Kidney epithelial cell (primary cell): ENCODE results near the gene MAP3K3. TPM values are rescaled to one million over a fixed set of nuclear protein-coding genes. Genes with fewer than 3 reads are reported as not detected.

Experiments used
- DNase-seq: peaks from one replicate; pipeline ENCODE4 v3.0.0-alpha.2; 2010; ENCODE audit warnings: low read depth
- H3K27me3 ChIP-seq: 2 replicates; pipeline ENCODE4 v1.6.0; 2011; ENCODE audit warnings: low read length; ENCODE audit not compliant: control insufficient read depth, insufficient read depth
- H3K36me3 ChIP-seq: 2 replicates; pipeline ENCODE4 v1.5.1; 2011; ENCODE audit warnings: low read length; ENCODE audit not compliant: control insufficient read depth, insufficient read depth
- H3K4me3 ChIP-seq: 2 replicates; pipeline ENCODE4 v1.5.1; 2011; ENCODE audit warnings: low read depth, mild to moderate bottlenecking, control low read depth, low read length
- total RNA-seq: library from RNA; depleted of rRNA; stranded (reverse); fragments of >200 nt; gene quantifications from 2 replicates; pipeline ENCODE4 v1.2.3, GENCODE V29; 2015
- TF ChIP-seq, protein P1 (sequence below): IDR thresholded peaks from 2 replicates; pipeline ENCODE4 v1.5.1; 2011; ENCODE audit warnings: mild to moderate bottlenecking, moderate library complexity, low read length, control low read depth, inconsistent platforms; ENCODE audit not compliant: insufficient read depth, poor library complexity, severe bottlenecking

The MAP3K3 gene
- total RNA-seq, 1 donor from 2014 or later = 19.8 TPM

DNA sequence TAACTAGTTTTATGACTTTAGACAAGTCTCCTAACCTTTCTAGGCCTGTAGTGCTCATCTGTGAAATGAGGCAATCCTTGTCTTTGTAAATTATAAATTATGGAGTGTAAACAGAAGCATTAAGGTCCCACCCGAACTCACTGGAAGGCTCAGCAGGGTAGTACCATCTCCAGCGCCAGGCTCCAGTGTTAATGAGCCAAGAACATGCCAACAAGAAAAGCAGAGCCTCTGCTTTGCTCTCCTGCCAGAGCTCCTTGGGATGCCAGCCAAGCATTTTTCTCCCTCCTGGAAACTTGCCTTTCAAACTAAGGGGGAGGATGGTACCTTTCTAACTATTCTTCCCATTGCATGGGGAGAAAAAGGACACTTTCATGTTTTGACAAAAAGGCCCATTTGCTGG lies 62.8 kb downstream of the MAP3K3 start:
- Histone ChIP-seq H3K27me3 (no peaks in the 10 kb centered on the region), H3K36me3 (no peaks in the 10 kb centered on the region), H3K4me3 (no peak overlapping the region)
- TF ChIP-seq, protein P1, sequence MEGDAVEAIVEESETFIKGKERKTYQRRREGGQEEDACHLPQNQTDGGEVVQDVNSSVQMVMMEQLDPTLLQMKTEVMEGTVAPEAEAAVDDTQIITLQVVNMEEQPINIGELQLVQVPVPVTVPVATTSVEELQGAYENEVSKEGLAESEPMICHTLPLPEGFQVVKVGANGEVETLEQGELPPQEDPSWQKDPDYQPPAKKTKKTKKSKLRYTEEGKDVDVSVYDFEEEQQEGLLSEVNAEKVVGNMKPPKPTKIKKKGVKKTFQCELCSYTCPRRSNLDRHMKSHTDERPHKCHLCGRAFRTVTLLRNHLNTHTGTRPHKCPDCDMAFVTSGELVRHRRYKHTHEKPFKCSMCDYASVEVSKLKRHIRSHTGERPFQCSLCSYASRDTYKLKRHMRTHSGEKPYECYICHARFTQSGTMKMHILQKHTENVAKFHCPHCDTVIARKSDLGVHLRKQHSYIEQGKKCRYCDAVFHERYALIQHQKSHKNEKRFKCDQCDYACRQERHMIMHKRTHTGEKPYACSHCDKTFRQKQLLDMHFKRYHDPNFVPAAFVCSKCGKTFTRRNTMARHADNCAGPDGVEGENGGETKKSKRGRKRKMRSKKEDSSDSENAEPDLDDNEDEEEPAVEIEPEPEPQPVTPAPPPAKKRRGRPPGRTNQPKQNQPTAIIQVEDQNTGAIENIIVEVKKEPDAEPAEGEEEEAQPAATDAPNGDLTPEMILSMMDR = no peak
- no peak for DNase-seq

DNA sequence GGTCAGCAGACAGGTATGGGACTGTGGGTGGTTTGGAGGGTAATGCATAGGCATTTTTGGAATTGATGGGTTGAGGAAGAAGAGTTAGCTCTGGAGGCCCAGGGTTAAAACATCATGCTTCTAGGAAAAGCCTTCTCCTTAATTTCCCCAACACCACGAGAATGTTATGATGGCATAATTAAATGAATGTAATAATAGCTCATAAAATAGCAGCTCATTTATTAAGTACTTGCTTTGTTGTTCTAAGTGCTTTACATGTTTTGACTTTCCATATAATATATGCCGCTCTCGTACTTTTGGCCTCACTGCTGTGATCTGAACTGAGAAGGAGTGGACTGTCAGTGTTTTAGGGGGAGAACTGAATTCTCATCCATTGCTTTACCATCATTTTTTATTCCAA lies 63.4 kb downstream of the MAP3K3 start:
- TF ChIP-seq, protein P1 = no peak

DNA sequence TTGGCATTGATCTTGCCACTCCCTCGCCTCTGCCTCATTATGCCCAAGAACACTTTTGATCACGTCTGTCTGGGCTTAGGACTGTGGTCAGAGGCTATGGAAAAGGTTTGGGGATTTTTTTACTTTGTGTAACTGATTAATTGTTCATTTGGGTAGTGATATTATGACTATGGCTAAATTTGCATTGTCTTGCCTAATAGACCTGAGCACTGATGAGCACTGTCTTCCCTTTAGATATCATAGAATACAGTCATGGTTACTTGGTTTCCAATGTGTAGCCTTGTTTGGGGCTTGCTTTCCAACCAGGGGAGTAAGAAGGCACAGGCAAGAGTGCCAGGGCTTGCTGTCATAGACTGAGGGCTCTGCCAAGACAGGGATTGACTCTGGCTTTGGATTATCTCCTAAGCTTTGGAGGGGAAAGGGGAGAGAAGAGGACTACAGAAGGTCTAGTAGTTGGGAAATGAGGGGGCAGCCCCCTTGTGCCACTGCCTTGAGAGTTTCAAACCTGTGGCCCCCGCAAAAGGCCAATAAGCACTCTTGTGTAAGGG lies 64.0 kb downstream of the MAP3K3 start:
- TF ChIP-seq, protein P1 = no peak
- no peak overlapping the region for H3K4me3 ChIP-seq
- H3K27me3 ChIP-seq = no peaks in the 10 kb centered on the region
- DNase-seq = no peak
- H3K36me3 ChIP-seq = no peaks in the 10 kb centered on the region

More for the DNA sequence above, 63.4 kb downstream of the MAP3K3 start:
- no peaks in the 10 kb centered on the region for H3K36me3 ChIP-seq
- DNase-seq = no peak
- no peak overlapping the region for H3K4me3 ChIP-seq
- no peaks in the 10 kb centered on the region for H3K27me3 ChIP-seq

DNA sequence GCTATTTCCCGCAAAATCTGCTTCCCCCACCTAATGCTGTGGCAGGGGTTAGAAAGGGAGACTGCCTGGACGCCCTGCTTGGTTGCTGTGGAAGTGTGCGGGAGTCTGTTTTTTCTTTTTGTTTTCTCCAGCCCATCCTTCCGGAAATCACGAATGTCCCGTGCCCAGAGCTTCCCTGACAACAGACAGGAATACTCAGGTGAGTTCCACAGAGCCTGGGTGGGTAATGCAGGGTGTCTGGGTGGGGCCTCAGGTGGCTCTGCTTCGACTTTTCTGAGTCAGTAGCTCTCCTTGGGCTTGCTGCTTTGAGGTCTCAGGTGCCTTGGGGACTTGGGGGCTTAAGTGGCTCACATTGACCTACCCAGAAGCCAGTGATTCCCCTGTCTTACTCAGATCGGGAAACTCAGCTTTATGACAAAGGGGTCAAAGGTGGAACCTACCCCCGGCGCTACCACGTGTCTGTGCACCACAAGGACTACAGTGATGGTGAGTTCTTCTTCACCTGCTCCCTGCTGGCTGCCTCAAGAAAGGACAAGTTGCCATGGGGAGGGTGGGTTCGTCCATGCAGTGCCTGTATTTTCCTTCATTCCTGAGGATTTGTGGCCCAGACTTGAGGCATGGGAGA lies 66.3 kb downstream of the MAP3K3 start:
- H3K4me3 ChIP-seq = no peak overlapping the region
- DNase-seq = no peak
- no peaks in the 10 kb centered on the region for H3K27me3 ChIP-seq
- TF ChIP-seq, protein P1 = no peak
- peaks cover 1% of the 10 kb centered on the region for H3K36me3 ChIP-seq

DNA sequence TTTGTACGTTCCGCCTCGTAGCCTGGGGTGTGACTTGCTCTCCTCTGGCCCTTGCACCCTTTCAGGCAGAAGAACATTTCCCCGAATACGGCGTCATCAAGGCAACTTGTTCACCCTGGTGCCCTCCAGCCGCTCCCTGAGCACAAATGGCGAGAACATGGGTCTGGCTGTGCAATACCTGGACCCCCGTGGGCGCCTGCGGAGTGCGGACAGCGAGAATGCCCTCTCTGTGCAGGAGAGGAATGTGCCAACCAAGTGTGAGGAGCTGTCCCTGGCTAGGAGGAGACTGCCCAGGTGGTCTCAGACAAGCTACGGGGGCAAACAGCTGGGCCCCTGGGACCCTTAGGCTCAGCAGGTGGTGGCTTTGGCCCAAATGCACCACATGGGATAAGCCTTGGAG lies 67.3 kb downstream of the MAP3K3 start:
- peaks cover 1% of the 10 kb centered on the region for H3K36me3 ChIP-seq
- no peak for DNase-seq

More for the DNA sequence above, 67.3 kb downstream of the MAP3K3 start:
- Histone ChIP-seq H3K4me3 (no peak overlapping the region), H3K27me3 (no peaks in the 10 kb centered on the region)
- TF ChIP-seq, protein P1 = no peak
